H9 (cell line): ENCODE measurements around the gene SSBP3. TPM values are rescaled to one million over a fixed set of nuclear protein-coding genes. Genes with fewer than 3 reads are reported as not detected.

Experiments used
- DNase-seq: peaks from one replicate; pipeline ENCODE4 v3.0.0-alpha.2; 2017
- H2AFZ ChIP-seq: one replicate; pipeline ENCODE4 v1.6.1; 2013; ENCODE audit warnings: mild to moderate bottlenecking, low read length, control low read depth, moderate library complexity
- H2AK5ac ChIP-seq: 2 replicates; pipeline ENCODE4 v1.6.1; 2013; ENCODE audit warnings: low read length, control low read depth, mixed read lengths; ENCODE audit not compliant: insufficient read length
- H2BK120ac ChIP-seq: one replicate; pipeline ENCODE4 v1.6.1; 2013; ENCODE audit warnings: low read depth, mild to moderate bottlenecking, low read length, control low read depth, inconsistent platforms; ENCODE audit not compliant: poor library complexity, severe bottlenecking
- H2BK12ac ChIP-seq: 2 replicates; pipeline ENCODE4 v1.6.1; 2013; ENCODE audit warnings: low read length, control low read depth, mixed read lengths, low read depth; ENCODE audit not compliant: insufficient read length
- H2BK15ac ChIP-seq: 2 replicates; pipeline ENCODE4 v1.6.1; 2013; ENCODE audit warnings: low read depth, low read length, control low read depth
- H2BK20ac ChIP-seq: one replicate; pipeline ENCODE4 v1.6.1; 2013; ENCODE audit warnings: low read depth, mild to moderate bottlenecking, low read length, control low read depth, inconsistent platforms; ENCODE audit not compliant: poor library complexity, severe bottlenecking
- H2BK5ac ChIP-seq: 2 replicates; pipeline ENCODE4 v1.6.1; 2013; ENCODE audit warnings: low read length, control low read depth, mixed read lengths; ENCODE audit not compliant: insufficient read length
- H3K14ac ChIP-seq: 2 replicates; pipeline ENCODE4 v1.6.1; 2013; ENCODE audit warnings: low read length, control low read depth; ENCODE audit not compliant: insufficient read depth
- H3K18ac ChIP-seq: 2 replicates; pipeline ENCODE4 v1.6.1; 2013; ENCODE audit warnings: low read depth, mild to moderate bottlenecking, mixed read lengths, low read length, control low read depth; ENCODE audit not compliant: insufficient read length
- H3K23ac ChIP-seq: 2 replicates; pipeline ENCODE4 v1.6.1; 2013; ENCODE audit warnings: low read length, control low read depth, mixed read lengths, low read depth; ENCODE audit not compliant: insufficient read length
- H3K23me2 ChIP-seq: 2 replicates; pipeline ENCODE4 v1.6.1; 2013; ENCODE audit warnings: low read depth, mild to moderate bottlenecking, mixed read lengths, low read length, control low read depth; ENCODE audit not compliant: insufficient read length, poor library complexity, severe bottlenecking
- H3K27ac ChIP-seq: 2 replicates; pipeline ENCODE4 v1.5.1; 2013; ENCODE audit warnings: low read length, control low read depth, mixed read lengths, low read depth; ENCODE audit not compliant: insufficient read length
- H3K27me3 ChIP-seq: 2 replicates; pipeline ENCODE4 v1.6.1; 2013; ENCODE audit warnings: low read length, control low read depth, inconsistent platforms; ENCODE audit not compliant: insufficient read depth
- H3K4ac ChIP-seq: 2 replicates; pipeline ENCODE4 v1.6.1; 2013; ENCODE audit warnings: low read depth, mild to moderate bottlenecking, control low read depth, inconsistent platforms, low read length, moderate library complexity
- H3K4me1 ChIP-seq: 2 replicates; pipeline ENCODE4 v1.6.1; 2013; ENCODE audit warnings: low read length, control low read depth, inconsistent platforms; ENCODE audit not compliant: insufficient read depth
- H3K4me2 ChIP-seq: 2 replicates; pipeline ENCODE4 v1.6.1; 2013; ENCODE audit warnings: low read length, control low read depth, mixed read lengths; ENCODE audit not compliant: insufficient read length, insufficient read depth
- H3K56ac ChIP-seq: 2 replicates; pipeline ENCODE4 v1.6.1; 2013; ENCODE audit warnings: low read depth, mild to moderate bottlenecking, mixed read lengths, low read length, control low read depth; ENCODE audit not compliant: insufficient read length
- H3K79me1 ChIP-seq: 2 replicates; pipeline ENCODE4 v1.6.1; 2013; ENCODE audit warnings: low read depth, mild to moderate bottlenecking, moderate library complexity, low read length, control low read depth, inconsistent platforms; ENCODE audit not compliant: insufficient read depth, poor library complexity, severe bottlenecking
- H3K79me2 ChIP-seq: 2 replicates; pipeline ENCODE4 v1.6.1; 2013; ENCODE audit warnings: low read length, control low read depth, inconsistent platforms; ENCODE audit not compliant: insufficient read depth
- H3K9ac ChIP-seq: 2 replicates; pipeline ENCODE4 v1.6.1; 2013; ENCODE audit warnings: low read length, control low read depth, mixed read lengths; ENCODE audit not compliant: insufficient read length; ENCODE audit errors: extremely low read depth
- H3K9me3 ChIP-seq: one replicate; pipeline ENCODE4 v1.6.1; 2013; ENCODE audit warnings: low read depth, low read length, inconsistent platforms; ENCODE audit not compliant: control insufficient read depth
- H3T11ph ChIP-seq: one replicate; pipeline ENCODE4 v1.6.1; 2013; ENCODE audit warnings: mild to moderate bottlenecking, low read length, control low read depth, inconsistent platforms
- H4K20me1 ChIP-seq: one replicate; pipeline ENCODE4 v1.6.1; 2013; ENCODE audit not compliant: control insufficient read depth, insufficient read length, insufficient read depth
- H4K5ac ChIP-seq: 2 replicates; pipeline ENCODE4 v1.6.1; 2013; ENCODE audit warnings: low read depth, mild to moderate bottlenecking, mixed read lengths, low read length, control low read depth; ENCODE audit not compliant: insufficient read length
- H4K8ac ChIP-seq: replicated peaks from 2 replicates; pipeline ENCODE4 v1.6.1; 2013; ENCODE audit warnings: low read length, control low read depth, mixed read lengths, low read depth; ENCODE audit not compliant: insufficient read length
- H4K91ac ChIP-seq: 2 replicates; pipeline ENCODE4 v1.6.1; 2013; ENCODE audit warnings: low read depth, mild to moderate bottlenecking, moderate library complexity, mixed read lengths, low read length, control low read depth; ENCODE audit not compliant: insufficient read length
- H3K27ac Mint-ChIP-seq, 3 experiments: 2 replicates in 2 of 3; 3 replicates in 1 of 3; pipeline ENCODE4 v1.8.0; 2020 to 2021; ENCODE audit warnings: mixed read lengths in 3 of 3, mild to moderate bottlenecking in 1 of 3, moderate library complexity in 1 of 3
- H3K27me3 Mint-ChIP-seq: 2 replicates; pipeline ENCODE4 v1.8.0; 2021; ENCODE audit warnings: low read depth, mild to moderate bottlenecking, moderate library complexity, mixed read lengths
- H3K36me3 Mint-ChIP-seq, 3 experiments: 2 replicates in 2 of 3; 3 replicates in 1 of 3; pipeline ENCODE4 v1.8.0; 2020 to 2021; ENCODE audit warnings: low read depth in 3 of 3, mixed read lengths in 3 of 3; ENCODE audit not compliant: insufficient read depth in 1 of 3
- H3K4me1 Mint-ChIP-seq, 2 experiments: 2 replicates each; pipeline ENCODE4 v1.8.0; 2020; ENCODE audit warnings: mixed read lengths in 2 of 2
- H3K4me3 Mint-ChIP-seq, 2 experiments: 2 replicates in 1 of 2; 3 replicates in 1 of 2; pipeline ENCODE4 v1.8.0; 2020 to 2021; ENCODE audit warnings: mild to moderate bottlenecking in 2 of 2, mixed read lengths in 2 of 2, moderate library complexity in 1 of 2
- H3K9me3 Mint-ChIP-seq, 2 experiments: 2 replicates in 1 of 2; 3 replicates in 1 of 2; pipeline ENCODE4 v1.8.0; 2020; ENCODE audit warnings: mild to moderate bottlenecking in 2 of 2, mixed read lengths in 2 of 2, moderate library complexity in 1 of 2
- CTCF ChIP-seq: fragments of 200-600 bp; sonication (generic); conservative IDR thresholded peaks from 3 replicates; pipeline ENCODE4 v1.8.0; 2021; ENCODE audit warnings: antibody characterized with exemption, mild to moderate bottlenecking
- WGBS: extraction: QIAGEN DNeasy Blood & Tissue Kit; methylation state at CpG from one replicate; pipeline ENCODE4 v1.1.7; 2013; ENCODE audit warnings: missing lambda C conversion rate, low lambda C conversion rate, mixed read lengths; ENCODE audit not compliant: insufficient read length; ENCODE audit errors: extremely low coverage; 5-methylcytosine and 5-hydroxymethylcytosine counted together
- total RNA-seq: library from RNA; stranded (reverse); gene quantifications from 2 replicates; pipeline ENCODE4 v1.2.1, GENCODE V29; 2021

The SSBP3 gene
- total RNA-seq, 1 experiment from 2014 or later: 126 TPM

DNA sequence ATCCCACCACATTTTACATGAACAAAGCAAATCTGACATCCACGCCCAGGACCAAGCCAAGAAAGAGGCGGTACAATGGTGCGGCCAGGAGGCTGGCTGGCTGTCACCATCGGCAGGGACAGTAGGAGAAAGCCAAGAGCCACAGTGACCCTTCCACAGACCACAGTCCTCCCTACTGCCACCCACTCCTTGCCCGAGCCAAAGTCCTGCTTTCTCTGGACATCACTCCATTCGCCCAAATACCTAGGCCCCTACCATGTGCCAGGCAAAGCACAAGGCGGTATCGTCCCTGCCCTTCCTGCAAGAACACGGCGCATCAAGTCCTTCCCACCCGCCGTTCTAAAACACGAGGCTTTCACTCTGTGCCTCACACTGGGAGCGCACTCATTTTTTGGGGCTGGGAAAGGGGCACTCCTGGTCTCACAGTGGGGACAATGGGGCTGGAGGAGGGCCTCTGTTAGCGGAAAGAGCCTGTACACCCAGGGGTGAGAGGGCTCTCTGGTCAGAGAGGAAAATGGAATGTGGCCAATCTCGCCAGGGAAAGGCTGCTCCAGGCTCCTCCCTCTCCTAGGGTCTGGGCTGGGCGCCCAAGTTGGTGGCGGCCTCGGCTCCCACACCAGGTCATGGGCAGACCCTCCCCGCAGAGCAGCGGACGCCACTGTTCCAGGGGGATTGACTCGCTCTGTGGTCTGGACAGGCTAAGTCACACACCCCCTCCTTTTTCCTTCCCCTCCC, 26.5 kb downstream of the SSBP3 start:
- WGBS: no CpG with 5 or more reads among the region's 23 CpGs
- H3T11ph ChIP-seq: no peak overlapping the region
- no peaks in the 10 kb centered on the region for H3K9me3 ChIP-seq
- H2BK20ac ChIP-seq: no peak overlapping the region
- no peak overlapping the region for H3K4ac ChIP-seq
- H2BK12ac ChIP-seq: no peak overlapping the region
- H3K4me2 ChIP-seq: no peak overlapping the region
- no peak overlapping the region for H2BK120ac ChIP-seq
- peaks cover 4% of the 10 kb centered on the region for H3K79me1 ChIP-seq
- Mint-ChIP-seq H3K27me3 (no peaks in the 10 kb centered on the region), H3K4me1 (peaks cover 73 to 76% of the 10 kb centered on the region in 2 experiments), H3K36me3 (peaks cover 9 to 29% (median 22%) of the 10 kb centered on the region in 3 experiments), H3K27ac (peak overlapping the region; percentile 91 to 97 (median 93)), H3K9me3 (no peaks in the 10 kb centered on the region), H3K4me3 (peak overlapping the region in 1 of 2 experiments; percentile 72; a peak in 2 of 5 replicates)
- no peak overlapping the region for H4K5ac ChIP-seq
- H3K27ac ChIP-seq: no peak overlapping the region
- peaks cover 26% of the 10 kb centered on the region; the same call in 1 of the 2 replicates for H3K4me1 ChIP-seq
- no peak overlapping the region for H4K91ac ChIP-seq
- H3K9ac ChIP-seq: no peak overlapping the region
- H2BK5ac ChIP-seq: no peak overlapping the region
- no peak overlapping the region for H4K8ac ChIP-seq
- no peak overlapping the region for H2BK15ac ChIP-seq
- no peak overlapping the region for H3K23ac ChIP-seq
- no peaks in the 10 kb centered on the region for H3K23me2 ChIP-seq
- no peaks in the 10 kb centered on the region for H3K27me3 ChIP-seq
- H3K56ac ChIP-seq: no peak overlapping the region
- peak overlapping the region; percentile 17; the same call in 1 of the 2 replicates for H3K14ac ChIP-seq
- no peak overlapping the region for H2AK5ac ChIP-seq
- H3K79me2 ChIP-seq: peaks cover 15% of the 10 kb centered on the region; the same call in 1 of the 2 replicates
- DNase-seq: no peak
- no peaks in the 10 kb centered on the region for H4K20me1 ChIP-seq
- no peak overlapping the region for H2AFZ ChIP-seq
- TF ChIP-seq CTCF: no peak
- peak overlapping the region; percentile 17 for H3K18ac ChIP-seq
